Stimulated activated naive CD8-positive, alpha-beta T cell treated with anti-CD3 and anti-CD28 coated beads, Interleukin-15, amount 100 ng/mL, for 72 hours (primary cell): ENCODE measurements around the gene DOCK2.
"Not testable (repeated sequence)": the region's sequence is repeated elsewhere in the genome, so short reads cannot be mapped to it uniquely, and the experiment has no call there.

Experiments used
- ATAC-seq: fragments of 150-1000 bp; cut with Tn5 transposase; 2 replicates; pipeline ENCODE4 v1.10.0; 2021; ENCODE audit warnings: mild to moderate bottlenecking, moderate library complexity
- DNase-seq, 2 donors: peaks; one replicate each; pipeline ENCODE4 v3.0.0; 2021 to 2022
- H3K27ac Mint-ChIP-seq, 2 donors: one replicate each; pipeline ENCODE4 v1.8.0; 2022; ENCODE audit warnings: mild to moderate bottlenecking in 2 of 2, mixed read lengths in 2 of 2, moderate library complexity in 2 of 2
- H3K27me3 Mint-ChIP-seq: one replicate; pipeline ENCODE4 v1.8.0; 2022; ENCODE audit warnings: mixed read lengths
- H3K4me1 Mint-ChIP-seq: one replicate; pipeline ENCODE4 v1.8.0; 2022; ENCODE audit warnings: mild to moderate bottlenecking, mixed read lengths
- H3K4me3 Mint-ChIP-seq, 2 donors: one replicate each; pipeline ENCODE4 v1.8.0; 2022; ENCODE audit warnings: mild to moderate bottlenecking in 2 of 2, mixed read lengths in 2 of 2, moderate library complexity in 1 of 2
- H3K9me3 Mint-ChIP-seq, 2 donors: one replicate each; pipeline ENCODE4 v1.8.0; 2022; ENCODE audit warnings: mixed read lengths in 2 of 2

Gene DOCK2

GRCh38 chr5:169637085-169637548 lies at the start of gene DOCK2:
DOCK2 (plus strand) TSS chr5:169637275; CDS start chr5:169637327, 52 bp downstream.
- Mint-ChIP-seq H3K4me3 (peak within 1 kb of the TSS; percentile 91 to 94), H3K9me3 (peaks cover 5 to 14% of the 10 kb centered on the region in 2 donors), H3K27ac (peak within 1 kb of the TSS; percentile 98 to 99), H3K27me3 (peaks cover 1% of the 10 kb centered on the region), H3K4me1 (peaks cover 58% of the 10 kb centered on the region)
- peak; percentile 86 for ATAC-seq
- peak; percentile 70 to 84 for DNase-seq

- Mint-ChIP-seq H3K4me3 (no peak overlapping the region), H3K4me1 (peaks cover 16% of the 10 kb centered on the region), H3K27ac (no peak overlapping the region), H3K9me3 (no peaks in the 10 kb centered on the region), H3K27me3 (no peaks in the 10 kb centered on the region)
- ATAC-seq = no peak
- no peak for DNase-seq
Measured at GRCh38 chr5:169590602-169591001, 46.5 kb upstream of the DOCK2 start.

- no peaks in the 10 kb centered on the region for H3K9me3 Mint-ChIP-seq
- H3K27me3 Mint-ChIP-seq = no peaks in the 10 kb centered on the region
- H3K4me3 Mint-ChIP-seq = no peak overlapping the region
- H3K27ac Mint-ChIP-seq = no peak overlapping the region
- H3K4me1 Mint-ChIP-seq = peaks cover 6% of the 10 kb centered on the region
- no peak for ATAC-seq
- no peak for DNase-seq
Measured at GRCh38 chr5:169591636-169592035, 45.4 kb upstream of the DOCK2 start.

GRCh38 chr5:169592937-169593650 lies 44.0 kb upstream of the DOCK2 start:
- H3K27me3 Mint-ChIP-seq = no peaks in the 10 kb centered on the region
- no peak overlapping the region for H3K27ac Mint-ChIP-seq
- ATAC-seq (no peak), DNase-seq (no peak)
- no peaks in the 10 kb centered on the region for H3K4me1 Mint-ChIP-seq
- H3K9me3 Mint-ChIP-seq = no peaks in the 10 kb centered on the region
- H3K4me3 Mint-ChIP-seq = no peak overlapping the region

- DNase-seq (no peak), ATAC-seq (no peak)
- Mint-ChIP-seq H3K9me3 (no peaks in the 10 kb centered on the region), H3K4me1 (no peaks in the 10 kb centered on the region), H3K4me3 (no peak overlapping the region), H3K27me3 (no peaks in the 10 kb centered on the region), H3K27ac (no peak overlapping the region)
Measured at GRCh38 chr5:169595172-169595820, 41.8 kb upstream of the DOCK2 start.

- ATAC-seq (no peak), DNase-seq (no peak)
- H3K27ac Mint-ChIP-seq = peak overlapping the region in 1 of 2 donors; percentile 2
- H3K4me3 Mint-ChIP-seq = no peak overlapping the region
- no peaks in the 10 kb centered on the region for H3K9me3 Mint-ChIP-seq
- no peaks in the 10 kb centered on the region for H3K4me1 Mint-ChIP-seq
- H3K27me3 Mint-ChIP-seq = no peaks in the 10 kb centered on the region
Measured at GRCh38 chr5:169599451-169599850, 37.6 kb upstream of the DOCK2 start.

DNA sequence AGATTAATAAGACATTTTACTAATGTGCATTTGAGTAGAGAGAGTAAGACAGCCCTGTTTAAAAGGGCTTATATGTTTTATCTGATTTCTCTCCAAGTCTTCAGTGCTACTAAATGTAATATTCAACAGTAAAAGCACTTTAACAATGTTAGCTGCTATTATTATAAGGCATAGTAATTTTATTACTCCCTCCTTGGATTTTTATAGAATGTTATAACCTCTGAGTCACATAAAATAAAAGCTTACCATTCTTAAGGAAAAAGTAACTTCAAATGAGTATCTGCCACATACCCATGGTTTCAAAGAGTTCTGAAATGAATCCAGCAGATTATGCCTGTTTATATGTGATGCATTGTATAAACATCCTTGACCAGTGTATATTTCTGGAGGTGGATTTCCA lies 34.5 kb upstream of the DOCK2 start:
- DNase-seq = no peak
- no peak overlapping the region for H3K4me3 Mint-ChIP-seq
- no peaks in the 10 kb centered on the region for H3K9me3 Mint-ChIP-seq
- no peak for ATAC-seq
- H3K27me3 Mint-ChIP-seq = no peaks in the 10 kb centered on the region
- H3K27ac Mint-ChIP-seq = no peak overlapping the region
- no peaks in the 10 kb centered on the region for H3K4me1 Mint-ChIP-seq

DNA sequence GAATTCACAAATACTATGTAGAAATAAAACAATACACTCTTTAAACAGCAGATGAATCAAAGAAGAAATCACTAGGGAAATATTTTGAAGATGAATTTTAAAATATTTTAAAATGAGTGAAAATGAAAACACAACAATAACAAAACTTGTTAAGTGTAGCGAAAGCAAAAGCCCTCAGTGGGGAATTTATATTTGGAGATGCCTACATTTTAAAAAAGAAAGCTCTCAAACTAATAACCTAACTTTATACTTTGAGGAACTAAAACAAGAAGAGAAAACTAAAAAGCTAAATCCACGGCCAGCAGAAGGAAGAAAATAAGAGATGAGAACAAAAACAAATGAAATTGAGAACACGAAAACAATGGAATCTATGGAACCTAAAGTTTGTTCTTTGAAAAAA lies 30.8 kb upstream of the DOCK2 start:
- DNase-seq (no peak), ATAC-seq (no peak)
- no peaks in the 10 kb centered on the region for H3K27me3 Mint-ChIP-seq
- no peak overlapping the region for H3K4me3 Mint-ChIP-seq
- H3K9me3 Mint-ChIP-seq = peaks cover 0 to 8% of the 10 kb centered on the region in 2 donors
- no peak overlapping the region for H3K27ac Mint-ChIP-seq
- H3K4me1 Mint-ChIP-seq = no peaks in the 10 kb centered on the region

DNA sequence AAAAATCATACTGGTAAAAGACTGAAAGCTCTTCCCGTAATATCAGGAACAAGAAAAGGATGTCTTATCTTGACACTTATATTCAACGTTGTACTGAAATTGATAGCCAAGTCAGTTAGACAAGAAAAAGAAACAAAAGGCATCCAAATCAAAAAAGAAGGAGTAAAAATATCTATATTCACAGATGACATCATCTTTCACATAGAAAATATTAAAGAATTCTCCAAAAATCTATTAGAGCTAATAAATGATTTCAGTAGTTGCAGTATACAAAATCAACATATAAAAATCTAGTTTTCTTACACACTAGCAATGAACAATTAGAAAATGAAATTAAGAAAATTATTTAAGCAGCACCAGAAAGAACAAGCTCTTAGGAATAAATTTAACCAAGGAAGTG lies 29.2 kb upstream of the DOCK2 start:
- DNase-seq (no peak), ATAC-seq (no peak)
- H3K4me1 Mint-ChIP-seq = no peaks in the 10 kb centered on the region
- peaks cover 4% of the 10 kb centered on the region for H3K27me3 Mint-ChIP-seq
- H3K27ac Mint-ChIP-seq = no peak overlapping the region
- H3K4me3 Mint-ChIP-seq = no peak overlapping the region
- peaks cover 0 to 8% of the 10 kb centered on the region in 2 donors for H3K9me3 Mint-ChIP-seq

GRCh38 chr5:169609716-169610115 lies 27.4 kb upstream of the DOCK2 start:
- no peak overlapping the region for H3K27ac Mint-ChIP-seq
- H3K4me1 Mint-ChIP-seq = no peaks in the 10 kb centered on the region
- DNase-seq = no peak
- ATAC-seq = no peak
- peaks cover 8% of the 10 kb centered on the region for H3K27me3 Mint-ChIP-seq
- H3K4me3 Mint-ChIP-seq = no peak overlapping the region
- peaks cover 0 to 8% of the 10 kb centered on the region in 2 donors for H3K9me3 Mint-ChIP-seq

DNA sequence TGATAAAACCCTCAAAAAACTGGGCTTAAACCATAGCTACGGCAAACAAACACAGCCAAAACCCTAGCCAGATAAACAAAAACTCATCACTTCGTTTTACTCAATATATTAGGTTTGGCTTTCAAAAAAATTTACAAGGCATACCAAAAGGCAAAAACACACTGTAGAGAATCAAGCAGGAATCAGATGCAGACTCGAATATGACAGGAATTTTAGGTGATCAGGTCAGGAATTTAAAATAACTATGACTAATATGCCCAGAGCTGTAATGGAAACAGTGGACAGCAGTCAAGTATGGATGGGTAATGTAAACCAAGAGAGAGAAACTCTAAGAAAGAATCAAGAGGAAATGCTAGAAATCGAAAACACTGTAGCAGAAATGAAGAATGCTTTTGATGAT lies 26.5 kb upstream of the DOCK2 start:
- Mint-ChIP-seq H3K4me3 (no peak overlapping the region), H3K4me1 (no peaks in the 10 kb centered on the region), H3K27me3 (peaks cover 8% of the 10 kb centered on the region), H3K9me3 (peaks cover 0 to 8% of the 10 kb centered on the region in 2 donors), H3K27ac (no peak overlapping the region)
- DNase-seq (no peak), ATAC-seq (no peak)

DNA sequence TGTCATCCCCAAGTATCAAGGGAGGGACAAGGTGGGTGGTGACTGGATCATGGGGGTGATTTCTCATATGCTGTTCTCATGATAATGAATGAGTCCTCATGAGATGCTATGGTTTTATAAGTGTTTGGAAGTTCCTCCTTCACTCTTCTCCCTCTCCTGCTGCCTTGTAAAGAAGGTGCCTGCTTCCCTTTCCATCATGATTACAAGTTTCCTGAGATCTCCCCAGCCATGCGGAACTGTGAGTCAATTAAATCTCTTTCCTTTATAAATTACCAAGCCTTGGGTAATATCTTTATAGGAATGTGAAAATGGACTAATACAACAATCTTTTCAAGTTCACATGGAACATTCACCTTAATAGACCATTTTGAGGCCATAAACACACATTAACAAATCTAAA lies 21.5 kb upstream of the DOCK2 start:
- no peak for DNase-seq
- no peak overlapping the region for H3K27ac Mint-ChIP-seq
- H3K4me1 Mint-ChIP-seq = no peaks in the 10 kb centered on the region
- peaks cover 8% of the 10 kb centered on the region for H3K27me3 Mint-ChIP-seq
- no peak for ATAC-seq
- H3K9me3 Mint-ChIP-seq = peaks cover 5% of the 10 kb centered on the region in 2 donors
- no peak overlapping the region for H3K4me3 Mint-ChIP-seq

GRCh38 chr5:169624307-169624706 lies 12.8 kb upstream of the DOCK2 start:
- not testable (repeated sequence) for DNase-seq, H3K27ac Mint-ChIP-seq, ATAC-seq, H3K9me3 Mint-ChIP-seq, H3K4me3 Mint-ChIP-seq, H3K4me1 Mint-ChIP-seq
- H3K27me3 Mint-ChIP-seq = peaks cover 20% of the 10 kb centered on the region

DNA sequence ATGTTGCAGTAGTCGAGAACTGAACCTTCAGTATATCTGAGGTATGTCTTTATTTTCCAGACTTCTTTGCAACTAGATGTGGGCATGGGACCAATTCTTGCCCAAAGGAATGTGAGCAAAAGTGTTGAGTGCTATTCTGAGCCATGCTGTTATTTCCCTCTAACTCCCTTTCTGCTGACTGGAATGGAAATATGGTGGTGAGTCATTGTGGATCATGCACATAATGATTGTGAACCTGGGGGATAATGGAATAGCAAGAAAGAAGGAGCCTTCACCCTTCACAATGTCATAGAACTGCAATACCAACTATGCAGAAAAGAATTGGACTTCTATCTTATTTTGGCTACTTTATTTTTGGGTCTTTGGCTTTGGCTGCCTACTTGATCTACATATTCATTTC lies 10.3 kb upstream of the DOCK2 start:
- H3K9me3 Mint-ChIP-seq = peaks cover 0 to 3% of the 10 kb centered on the region in 2 donors
- no peak for DNase-seq
- peaks cover 24% of the 10 kb centered on the region for H3K27me3 Mint-ChIP-seq
- ATAC-seq = no peak
- no peak overlapping the region for H3K4me3 Mint-ChIP-seq
- H3K27ac Mint-ChIP-seq = no peak overlapping the region
- H3K4me1 Mint-ChIP-seq = peaks cover 8% of the 10 kb centered on the region

- Mint-ChIP-seq H3K4me1 (peaks cover 8% of the 10 kb centered on the region), H3K9me3 (peaks cover 0 to 3% of the 10 kb centered on the region in 2 donors), H3K4me3 (no peak overlapping the region), H3K27ac (no peak overlapping the region), H3K27me3 (peaks cover 29% of the 10 kb centered on the region)
- no peak for DNase-seq
- ATAC-seq = no peak
Measured at GRCh38 chr5:169627551-169627950, 9.5 kb upstream of the DOCK2 start.

- ATAC-seq (no peak), DNase-seq (no peak)
- Mint-ChIP-seq H3K4me3 (no peak overlapping the region), H3K4me1 (peaks cover 8% of the 10 kb centered on the region), H3K9me3 (no peaks in the 10 kb centered on the region), H3K27me3 (peaks cover 21% of the 10 kb centered on the region), H3K27ac (no peak overlapping the region)
Measured at GRCh38 chr5:169628892-169629291, 8.2 kb upstream of the DOCK2 start.
